ENCODE measurements around the gene ERBIN. TPM values are rescaled to one million over a fixed set of nuclear protein-coding genes. Genes with fewer than 3 reads are reported as not detected.
"Not testable (repeated sequence)": the region's sequence is repeated elsewhere in the genome, so short reads cannot be mapped to it uniquely, and the experiment has no call there.

ERBIN gene
- total RNA-seq, 4 donors from 2014 or later = 45.1 to 64.9 (median 56.9) TPM

GRCh38 chr5:65954200-65954599 is 27.8 kb downstream of the ERBIN start:
- ATAC-seq (ENCODE audit: low FRiP score) (no peak), DNase-seq (ENCODE audit: low spot score) (no peak)
- TF ChIP-seq CTCF (IDR thresholded peaks at IDR 0.05) = no peak

GRCh38 chr5:65955746-65956145 is 29.4 kb downstream of the ERBIN start:
- DNase-seq (ENCODE audit: low spot score) (no peak), ATAC-seq (ENCODE audit: low FRiP score) (no peak)
- TF ChIP-seq CTCF (IDR thresholded peaks at IDR 0.05) = no peak

- not testable (repeated sequence) for DNase-seq (ENCODE audit: low spot score)
Measured at GRCh38 chr5:65957703-65958102, 31.3 kb downstream of the ERBIN start.

GRCh38 chr5:65961633-65962032 is 35.3 kb downstream of the ERBIN start:
- DNase-seq (ENCODE audit: low spot score) (no peak), ATAC-seq (ENCODE audit: low FRiP score) (no peak)
- no peak for TF ChIP-seq CTCF (IDR thresholded peaks at IDR 0.05)

More at GRCh38 chr5:65957703-65958102, 31.3 kb downstream of the ERBIN start:
- ATAC-seq (ENCODE audit: low FRiP score) = not testable (repeated sequence)

DNA sequence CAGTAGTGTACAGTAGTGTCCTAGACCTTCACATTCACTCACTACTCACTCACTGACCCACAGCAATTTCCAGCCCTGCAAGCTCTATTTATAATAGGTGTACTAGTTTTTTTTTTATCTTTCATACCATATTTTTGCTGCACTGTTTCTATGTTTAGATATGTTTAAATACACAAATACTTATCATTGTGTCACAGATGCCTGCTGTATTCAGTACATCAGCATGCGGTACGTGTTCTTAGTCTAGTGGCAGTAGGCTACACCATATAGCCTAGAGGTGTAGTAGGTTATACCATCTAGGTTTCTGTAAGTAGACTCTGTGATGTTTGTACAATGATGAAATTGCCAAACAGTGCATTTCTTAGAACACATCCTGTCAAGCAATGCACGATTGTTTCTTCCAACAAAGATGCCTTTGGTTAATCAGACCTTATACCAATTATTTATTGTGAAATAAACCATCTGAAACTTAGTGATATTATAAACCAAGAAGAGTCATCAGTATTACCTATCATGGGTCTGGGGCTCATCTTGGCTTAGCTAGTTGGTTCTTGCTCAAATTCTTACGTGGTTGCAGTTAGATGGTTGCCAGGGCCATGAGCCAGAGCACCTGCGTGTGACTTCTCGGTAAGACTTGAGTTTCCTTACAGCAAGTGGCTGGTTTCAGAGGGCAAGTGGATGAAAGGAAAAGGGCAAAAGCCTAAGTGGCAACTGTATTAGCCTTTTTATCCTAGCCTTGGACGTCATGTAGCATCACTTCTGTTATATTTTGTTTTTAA is 41.1 kb downstream of the ERBIN start:
- DNase-seq (ENCODE audit: low spot score) (no peak), ATAC-seq (ENCODE audit: low FRiP score) (no peak)
- no peak for TF ChIP-seq CTCF (IDR thresholded peaks at IDR 0.05)

- ATAC-seq (ENCODE audit: low FRiP score) = no peak
- TF ChIP-seq CTCF (IDR thresholded peaks at IDR 0.05) = no peak
- no peak for DNase-seq (ENCODE audit: low spot score)
Measured at GRCh38 chr5:65969539-65970393, 43.4 kb downstream of the ERBIN start.

GRCh38 chr5:65970481-65971367 is 44.3 kb downstream of the ERBIN start:
- DNase-seq (ENCODE audit: low spot score) = no peak
- TF ChIP-seq CTCF (IDR thresholded peaks at IDR 0.05) = no peak
- no peak for ATAC-seq (ENCODE audit: low FRiP score)

All from omental fat pad (tissue), 4 donors.